ENCODE results near the gene PABPN1.

The PABPN1 gene

GRCh38 chr14:23356662-23357061 is 35.4 kb downstream of the PABPN1 start:
- TF ChIP-seq, protein P1, sequence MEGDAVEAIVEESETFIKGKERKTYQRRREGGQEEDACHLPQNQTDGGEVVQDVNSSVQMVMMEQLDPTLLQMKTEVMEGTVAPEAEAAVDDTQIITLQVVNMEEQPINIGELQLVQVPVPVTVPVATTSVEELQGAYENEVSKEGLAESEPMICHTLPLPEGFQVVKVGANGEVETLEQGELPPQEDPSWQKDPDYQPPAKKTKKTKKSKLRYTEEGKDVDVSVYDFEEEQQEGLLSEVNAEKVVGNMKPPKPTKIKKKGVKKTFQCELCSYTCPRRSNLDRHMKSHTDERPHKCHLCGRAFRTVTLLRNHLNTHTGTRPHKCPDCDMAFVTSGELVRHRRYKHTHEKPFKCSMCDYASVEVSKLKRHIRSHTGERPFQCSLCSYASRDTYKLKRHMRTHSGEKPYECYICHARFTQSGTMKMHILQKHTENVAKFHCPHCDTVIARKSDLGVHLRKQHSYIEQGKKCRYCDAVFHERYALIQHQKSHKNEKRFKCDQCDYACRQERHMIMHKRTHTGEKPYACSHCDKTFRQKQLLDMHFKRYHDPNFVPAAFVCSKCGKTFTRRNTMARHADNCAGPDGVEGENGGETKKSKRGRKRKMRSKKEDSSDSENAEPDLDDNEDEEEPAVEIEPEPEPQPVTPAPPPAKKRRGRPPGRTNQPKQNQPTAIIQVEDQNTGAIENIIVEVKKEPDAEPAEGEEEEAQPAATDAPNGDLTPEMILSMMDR (conservative IDR thresholded peaks at IDR 0.05; ENCODE audit: control insufficient read depth, insufficient read depth, low read depth, low read length): no peak
- no peak for DNase-seq (ENCODE audit: low read depth)

GRCh38 chr14:23357261-23357660 is 36.0 kb downstream of the PABPN1 start:
- no peak for DNase-seq (ENCODE audit: low read depth)
- TF ChIP-seq, protein P1 (conservative IDR thresholded peaks at IDR 0.05; ENCODE audit: control insufficient read depth, insufficient read depth, low read depth, low read length): no peak

More at GRCh38 chr14:23356662-23357061, 35.4 kb downstream of the PABPN1 start:
- no peak overlapping the region for H3K4me3 ChIP-seq (ENCODE audit: control insufficient read depth, low read depth, low read length)

DNA sequence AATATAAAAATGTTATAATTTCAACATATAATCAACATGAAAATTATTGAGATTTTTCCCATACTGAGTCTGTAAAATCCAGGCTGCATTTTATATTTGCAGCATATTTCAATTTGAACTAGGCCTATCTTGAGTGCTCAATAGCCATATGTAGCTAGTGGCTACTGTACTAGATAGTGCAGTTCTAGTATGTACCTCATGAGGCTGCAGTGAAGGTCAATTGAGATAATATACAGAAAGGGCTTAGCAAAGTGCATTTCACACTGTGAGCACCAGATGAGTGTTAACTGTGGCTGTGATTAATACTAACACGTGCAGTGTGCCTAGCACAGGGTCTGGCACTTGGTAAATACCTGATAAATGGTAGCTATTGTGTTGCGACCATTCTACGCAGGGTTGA is 36.8 kb downstream of the PABPN1 start:
- TF ChIP-seq, protein P1 (conservative IDR thresholded peaks at IDR 0.05; ENCODE audit: control insufficient read depth, insufficient read depth, low read depth, low read length): no peak
- no peak overlapping the region for H3K4me3 ChIP-seq (ENCODE audit: control insufficient read depth, low read depth, low read length)
- DNase-seq (ENCODE audit: low read depth): no peak

More at GRCh38 chr14:23357261-23357660, 36.0 kb downstream of the PABPN1 start:
- H3K4me3 ChIP-seq (ENCODE audit: control insufficient read depth, low read depth, low read length): no peak overlapping the region

DNA sequence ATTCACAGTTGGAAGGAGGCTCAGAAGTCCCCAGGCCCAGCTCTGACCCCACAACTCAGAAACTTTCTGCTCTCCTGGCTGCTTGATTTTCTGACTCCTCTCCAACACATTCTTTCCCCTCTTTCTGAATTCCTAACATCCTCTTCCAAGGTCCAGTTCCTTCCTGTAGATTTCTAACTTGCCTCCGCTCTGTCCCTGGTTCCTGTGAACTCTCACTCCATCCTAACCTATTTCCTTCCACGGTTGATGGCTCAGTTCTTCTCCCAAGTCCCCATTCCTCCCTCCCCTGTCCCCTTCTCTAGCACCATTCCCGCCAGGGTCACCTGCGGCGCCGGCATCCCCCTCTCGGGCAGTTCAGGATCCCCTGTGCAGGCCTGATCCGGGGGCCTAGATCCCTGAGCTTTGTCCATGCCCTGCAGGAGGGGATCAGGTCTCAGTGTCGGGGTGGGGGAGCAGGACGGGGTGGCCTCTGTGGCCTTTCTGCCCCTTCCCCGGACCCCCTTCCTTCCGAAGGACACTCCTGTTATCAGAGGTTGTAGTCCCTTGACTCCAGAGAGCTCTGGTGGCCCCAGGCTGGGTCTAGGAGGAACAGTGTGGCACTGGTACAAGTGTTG is 37.4 kb downstream of the PABPN1 start:
- no peak overlapping the region for H3K4me3 ChIP-seq (ENCODE audit: control insufficient read depth, low read depth, low read length)
- TF ChIP-seq, protein P1 (conservative IDR thresholded peaks at IDR 0.05; ENCODE audit: control insufficient read depth, insufficient read depth, low read depth, low read length): no peak

DNA sequence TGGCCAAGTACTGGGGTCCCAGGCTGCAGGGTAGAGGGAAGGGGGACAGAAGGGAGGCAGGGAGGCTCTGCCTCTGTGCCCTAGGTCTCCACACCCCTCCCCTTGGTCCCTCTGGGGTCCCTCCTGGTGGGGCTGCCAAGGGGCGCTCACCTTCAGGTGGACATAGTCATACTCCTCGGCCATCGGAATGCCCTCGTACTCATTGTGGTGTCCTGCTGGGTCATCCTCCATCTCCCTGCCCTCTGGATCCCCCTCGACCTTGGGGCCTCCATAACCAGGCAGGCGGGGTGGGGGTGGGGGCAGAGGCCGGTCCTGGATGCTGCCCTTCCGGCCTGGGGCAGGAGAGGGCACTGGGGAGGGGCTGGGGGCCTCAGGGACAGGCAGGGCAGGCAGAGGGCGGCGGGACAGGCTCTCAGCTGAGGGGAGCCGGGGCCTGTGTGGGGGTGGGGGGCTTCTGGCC is 37.9 kb downstream of the PABPN1 start:
- H3K4me3 ChIP-seq (ENCODE audit: control insufficient read depth, low read depth, low read length): no peak overlapping the region
- TF ChIP-seq, protein P1 (conservative IDR thresholded peaks at IDR 0.05; ENCODE audit: control insufficient read depth, insufficient read depth, low read depth, low read length): no peak
- no peak for DNase-seq (ENCODE audit: low read depth)

More for the DNA sequence above, 37.4 kb downstream of the PABPN1 start:
- no peak for DNase-seq (ENCODE audit: low read depth)

- H3K4me3 ChIP-seq (ENCODE audit: control insufficient read depth, low read depth, low read length): no peak overlapping the region
- no peak for DNase-seq (ENCODE audit: low read depth)
- TF ChIP-seq, protein P1 (conservative IDR thresholded peaks at IDR 0.05; ENCODE audit: control insufficient read depth, insufficient read depth, low read depth, low read length): no peak
These were observed 38.6 kb downstream of the PABPN1 start for GRCh38 chr14:23359722-23360447.
